Measurements from ENCODE around the gene MAGOH.
"Not testable (repeated sequence)": the region's sequence is repeated elsewhere in the genome, so short reads cannot be mapped to it uniquely, and the experiment has no call there.

Gene MAGOH

DNA sequence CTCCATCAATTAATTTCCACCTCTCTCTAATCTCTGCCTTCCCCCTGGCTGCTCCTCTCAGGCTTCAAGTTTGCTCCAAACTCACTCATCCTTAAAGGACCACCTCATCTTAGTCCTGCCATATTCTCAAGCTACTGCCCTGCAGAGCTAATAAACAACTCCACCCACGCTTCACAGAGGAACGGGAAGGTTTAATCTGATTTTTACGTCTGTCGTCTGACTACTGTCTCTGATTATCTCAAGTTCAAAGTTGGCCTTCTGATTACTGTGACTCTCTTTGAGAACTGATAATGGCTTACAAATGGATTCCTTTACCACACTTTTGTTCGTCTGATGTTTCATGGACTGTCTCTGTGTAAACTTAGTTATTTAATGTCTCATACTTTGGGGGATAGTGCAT lies 49.3 kb downstream of the MAGOH start:
- Histone ChIP-seq H3K4me3 (ENCODE audit: low read length) (no peak overlapping the region), H3K27me3 (ENCODE audit: control insufficient read depth, insufficient read depth, low read length) (no peaks in the 10 kb centered on the region), H3K4me1 (ENCODE audit: control insufficient read depth, insufficient read depth, low read length) (no peaks in the 10 kb centered on the region), H3K36me3 (ENCODE audit: control insufficient read depth, insufficient read depth, low read length) (no peaks in the 10 kb centered on the region), H3K9ac (ENCODE audit: low read length) (no peak overlapping the region), H3K27ac (ENCODE audit: low read depth, low read length) (no peak overlapping the region)

- Histone ChIP-seq H3K4me3 (ENCODE audit: low read length) (no peak overlapping the region), H3K27ac (ENCODE audit: low read depth, low read length) (no peak overlapping the region), H3K27me3 (ENCODE audit: control insufficient read depth, insufficient read depth, low read length) (no peaks in the 10 kb centered on the region), H3K4me1 (ENCODE audit: control insufficient read depth, insufficient read depth, low read length) (no peaks in the 10 kb centered on the region), H3K9ac (ENCODE audit: low read length) (no peak overlapping the region), H3K36me3 (ENCODE audit: control insufficient read depth, insufficient read depth, low read length) (no peaks in the 10 kb centered on the region)
Observed at GRCh38 chr1:53188099-53188498, 50.2 kb downstream of the MAGOH start.

DNA sequence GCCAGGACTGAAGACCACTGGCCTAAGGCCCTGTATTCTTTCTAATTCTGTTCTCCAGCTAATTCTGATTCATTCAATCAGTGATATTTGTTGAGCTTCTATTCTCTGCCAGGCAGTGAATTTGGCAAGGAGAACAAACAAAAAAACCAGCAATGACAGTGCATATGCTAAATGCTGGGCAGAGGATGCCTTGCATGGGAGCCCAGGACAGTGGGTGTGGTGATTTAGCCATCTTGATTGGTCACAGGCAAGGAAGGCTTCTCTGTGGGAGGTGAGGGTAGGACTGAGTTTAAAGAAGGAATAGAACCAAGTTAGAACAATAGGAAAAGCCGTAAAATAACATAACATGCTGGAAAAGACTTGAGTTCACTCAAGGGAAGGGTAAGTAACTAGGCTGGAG lies 50.9 kb downstream of the MAGOH start:
- no peak overlapping the region for H3K4me3 ChIP-seq (ENCODE audit: low read length)
- no peaks in the 10 kb centered on the region for H3K27me3 ChIP-seq (ENCODE audit: control insufficient read depth, insufficient read depth, low read length)
- no peaks in the 10 kb centered on the region for H3K4me1 ChIP-seq (ENCODE audit: control insufficient read depth, insufficient read depth, low read length)
- no peaks in the 10 kb centered on the region for H3K36me3 ChIP-seq (ENCODE audit: control insufficient read depth, insufficient read depth, low read length)
- no peak overlapping the region for H3K9ac ChIP-seq (ENCODE audit: low read length)
- H3K27ac ChIP-seq (ENCODE audit: low read depth, low read length) = no peak overlapping the region

DNA sequence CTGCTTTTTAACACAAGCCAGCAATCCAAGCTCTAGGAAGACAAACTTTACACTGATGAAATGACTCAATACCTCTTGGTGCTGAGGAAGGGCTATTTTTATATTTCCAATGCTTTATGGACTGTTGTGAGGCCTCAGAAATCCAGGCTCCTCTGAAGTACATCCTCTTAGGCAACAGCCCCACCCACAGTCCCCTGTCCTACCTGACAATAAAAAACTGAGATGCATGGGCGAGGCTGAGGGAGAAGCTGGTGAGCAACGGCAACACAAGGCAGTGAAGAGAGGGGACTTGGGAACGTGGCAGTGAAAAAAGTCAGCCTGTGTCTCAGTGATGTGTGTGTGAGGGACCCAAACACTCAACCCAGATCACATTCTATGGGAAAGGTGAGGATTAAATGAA lies 51.8 kb downstream of the MAGOH start:
- H3K36me3 ChIP-seq (ENCODE audit: control insufficient read depth, insufficient read depth, low read length) = no peaks in the 10 kb centered on the region
- no peaks in the 10 kb centered on the region for H3K27me3 ChIP-seq (ENCODE audit: control insufficient read depth, insufficient read depth, low read length)
- H3K27ac ChIP-seq (ENCODE audit: low read depth, low read length) = no peak overlapping the region
- no peak overlapping the region for H3K4me3 ChIP-seq (ENCODE audit: low read length)
- no peaks in the 10 kb centered on the region for H3K4me1 ChIP-seq (ENCODE audit: control insufficient read depth, insufficient read depth, low read length)
- H3K9ac ChIP-seq (ENCODE audit: low read length) = no peak overlapping the region

DNA sequence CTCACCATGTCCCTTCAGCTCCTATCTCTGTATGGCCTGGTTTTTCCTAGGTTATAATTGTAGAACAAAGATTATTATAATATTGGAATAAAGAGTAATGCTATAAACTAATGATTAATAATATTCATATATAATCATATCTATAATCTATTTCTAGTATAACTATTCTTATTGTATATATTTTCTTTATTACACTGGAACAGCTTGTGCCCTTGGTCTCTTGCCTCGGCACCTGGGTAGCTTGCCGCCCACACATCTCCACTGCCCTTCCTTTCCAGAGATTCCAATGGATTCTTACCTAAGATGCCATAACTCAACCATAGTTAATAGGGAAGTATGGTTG lies 52.4 kb downstream of the MAGOH start:
- not testable (repeated sequence) for H3K27ac ChIP-seq (ENCODE audit: low read depth, low read length); H3K9ac ChIP-seq (ENCODE audit: low read length); H3K4me3 ChIP-seq (ENCODE audit: low read length); H3K36me3 ChIP-seq (ENCODE audit: control insufficient read depth, insufficient read depth, low read length); H3K4me1 ChIP-seq (ENCODE audit: control insufficient read depth, insufficient read depth, low read length); H3K27me3 ChIP-seq (ENCODE audit: control insufficient read depth, insufficient read depth, low read length)

DNA sequence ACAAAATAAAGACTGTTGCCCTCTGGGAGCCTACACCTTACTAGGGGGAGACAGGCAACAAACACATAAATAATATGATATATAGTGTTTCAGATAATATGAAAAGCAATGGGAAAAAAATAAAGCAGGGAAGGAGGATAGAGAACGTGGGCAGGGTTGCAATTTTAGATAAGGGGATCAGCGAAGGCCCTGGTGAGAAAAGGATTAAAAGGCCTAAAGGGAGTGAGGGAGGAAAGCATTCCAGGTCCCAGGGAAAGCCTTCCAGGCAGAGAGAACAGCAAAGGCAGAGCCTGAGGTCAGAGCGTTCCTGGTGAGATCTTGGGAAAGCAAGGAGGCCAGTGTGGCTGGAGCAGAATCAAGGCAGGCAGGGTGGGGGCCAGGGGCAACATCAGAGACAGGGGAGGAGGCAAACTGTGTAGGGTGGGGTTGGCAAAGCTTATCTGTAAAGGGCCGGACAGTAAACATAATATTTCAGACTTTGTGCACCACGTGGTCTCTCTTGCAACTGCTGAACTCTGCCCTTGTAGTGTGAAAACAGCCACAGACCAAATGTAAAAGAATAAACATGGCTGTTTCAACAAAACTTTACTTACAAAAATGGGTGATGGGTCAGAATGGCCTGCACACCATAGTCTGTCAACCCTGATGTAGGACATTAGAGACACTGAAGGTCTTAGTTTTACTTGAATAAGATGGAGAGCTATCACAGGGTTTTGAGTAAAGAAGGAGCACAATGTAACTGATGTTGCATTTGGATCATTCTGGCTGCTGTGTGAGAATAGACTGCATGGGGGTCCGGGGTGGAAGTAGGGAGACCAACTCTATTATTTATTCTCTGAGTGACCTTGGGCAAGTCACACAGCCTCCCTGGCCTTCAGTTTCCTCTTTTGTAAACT lies 55.0 kb downstream of the MAGOH start:
- Histone ChIP-seq H3K4me3 (ENCODE audit: low read length) (no peak overlapping the region), H3K27ac (ENCODE audit: low read depth, low read length) (no peak overlapping the region), H3K9ac (ENCODE audit: low read length) (no peak overlapping the region)

DNA sequence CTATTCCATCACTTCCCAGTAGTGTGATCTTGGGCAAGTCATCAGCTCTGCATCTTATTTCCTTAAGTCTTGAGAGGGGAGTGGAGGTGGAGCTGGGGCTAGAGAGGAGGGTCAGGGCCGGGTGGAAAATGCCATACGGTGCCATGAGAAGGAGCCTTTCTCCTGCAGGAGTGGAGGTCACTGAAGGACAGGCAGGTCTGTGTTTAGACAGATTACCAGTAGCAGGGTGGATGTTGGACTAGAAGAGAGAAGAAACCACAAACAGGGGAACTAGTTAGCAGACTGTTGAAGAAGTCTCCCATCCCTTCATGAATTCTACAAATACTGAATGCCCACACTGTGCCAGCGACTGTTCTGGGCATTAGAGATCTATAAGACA lies 55.6 kb downstream of the MAGOH start:
- Histone ChIP-seq H3K4me1 (ENCODE audit: control insufficient read depth, insufficient read depth, low read length) (no peaks in the 10 kb centered on the region), H3K9ac (ENCODE audit: low read length) (no peak overlapping the region), H3K27me3 (ENCODE audit: control insufficient read depth, insufficient read depth, low read length) (no peaks in the 10 kb centered on the region)

More for the DNA sequence above, 55.0 kb downstream of the MAGOH start:
- no peaks in the 10 kb centered on the region for H3K27me3 ChIP-seq (ENCODE audit: control insufficient read depth, insufficient read depth, low read length)
- H3K36me3 ChIP-seq (ENCODE audit: control insufficient read depth, insufficient read depth, low read length) = no peaks in the 10 kb centered on the region
- no peaks in the 10 kb centered on the region for H3K4me1 ChIP-seq (ENCODE audit: control insufficient read depth, insufficient read depth, low read length)

GRCh38 chr1:53182111-53182593 lies 56.2 kb downstream of the MAGOH start:
- H3K9ac ChIP-seq (ENCODE audit: low read length) = no peak overlapping the region
- no peak overlapping the region for H3K27ac ChIP-seq (ENCODE audit: low read depth, low read length)
- H3K27me3 ChIP-seq (ENCODE audit: control insufficient read depth, insufficient read depth, low read length) = no peaks in the 10 kb centered on the region
- no peaks in the 10 kb centered on the region for H3K36me3 ChIP-seq (ENCODE audit: control insufficient read depth, insufficient read depth, low read length)
- H3K4me1 ChIP-seq (ENCODE audit: control insufficient read depth, insufficient read depth, low read length) = peaks cover 1% of the 10 kb centered on the region
- H3K4me3 ChIP-seq (ENCODE audit: low read length) = no peak overlapping the region

More for the DNA sequence above, 55.6 kb downstream of the MAGOH start:
- Histone ChIP-seq H3K36me3 (ENCODE audit: control insufficient read depth, insufficient read depth, low read length) (no peaks in the 10 kb centered on the region), H3K27ac (ENCODE audit: low read depth, low read length) (no peak overlapping the region), H3K4me3 (ENCODE audit: low read length) (no peak overlapping the region)

GRCh38 chr1:53180951-53181350 lies 57.4 kb downstream of the MAGOH start:
- Histone ChIP-seq H3K4me3 (ENCODE audit: low read length) (no peak overlapping the region), H3K9ac (ENCODE audit: low read length) (no peak overlapping the region), H3K4me1 (ENCODE audit: control insufficient read depth, insufficient read depth, low read length) (peaks cover 11% of the 10 kb centered on the region), H3K36me3 (ENCODE audit: control insufficient read depth, insufficient read depth, low read length) (no peaks in the 10 kb centered on the region), H3K27ac (ENCODE audit: low read depth, low read length) (no peak overlapping the region), H3K27me3 (ENCODE audit: control insufficient read depth, insufficient read depth, low read length) (no peaks in the 10 kb centered on the region)

- Histone ChIP-seq H3K4me3 (ENCODE audit: low read length) (no peak overlapping the region), H3K4me1 (ENCODE audit: control insufficient read depth, insufficient read depth, low read length) (peaks cover 11% of the 10 kb centered on the region), H3K27ac (ENCODE audit: low read depth, low read length) (no peak overlapping the region), H3K27me3 (ENCODE audit: control insufficient read depth, insufficient read depth, low read length) (no peaks in the 10 kb centered on the region), H3K9ac (ENCODE audit: low read length) (no peak overlapping the region), H3K36me3 (ENCODE audit: control insufficient read depth, insufficient read depth, low read length) (no peaks in the 10 kb centered on the region)
Observed at GRCh38 chr1:53180226-53180625, 58.1 kb downstream of the MAGOH start.

Data from rectal smooth muscle tissue (tissue), 1 donor.